Spinal cord (tissue), 10 donors: ENCODE measurements around the gene IL9R. TPM values are rescaled to one million over a fixed set of nuclear protein-coding genes. Genes with fewer than 3 reads are reported as not detected.
"Not testable (repeated sequence)": the region's sequence is repeated elsewhere in the genome, so short reads cannot be mapped to it uniquely, and the experiment has no call there.

Experiments used
- DNase-seq, 6 donors: peaks; one replicate each; pipeline versions ENCODE4 v3.0.0 to v3.0.0-alpha.2; 2013 to 2015; ENCODE audit warnings: low spot score in 6 of 6, low read depth in 4 of 6
- H3K27ac ChIP-seq: one replicate; pipeline ENCODE4 v1.5.1; 2013; ENCODE audit warnings: low read depth, low read length, control low read depth
- H3K27me3 ChIP-seq: one replicate; pipeline ENCODE4 v1.6.1; 2013; ENCODE audit warnings: low read length; ENCODE audit not compliant: control insufficient read depth, insufficient read depth
- H3K36me3 ChIP-seq: one replicate; pipeline ENCODE4 v1.6.1; 2013; ENCODE audit warnings: low read length; ENCODE audit not compliant: control insufficient read depth, insufficient read depth
- H3K4me1 ChIP-seq: one replicate; pipeline ENCODE4 v1.6.1; 2013; ENCODE audit warnings: low read length; ENCODE audit not compliant: control insufficient read depth, insufficient read depth
- H3K4me3 ChIP-seq: one replicate; pipeline ENCODE4 v1.5.1; 2013; ENCODE audit warnings: low read depth, low read length, control low read depth
- H3K9me3 ChIP-seq: one replicate; pipeline ENCODE4 v1.6.1; 2013; ENCODE audit warnings: low read length; ENCODE audit not compliant: control insufficient read depth, insufficient read depth
- WGBS: methylation state at CpG from one replicate; pipeline ENCODE4 v1.1.5; 2013; ENCODE audit warnings: missing lambda C conversion rate; ENCODE audit not compliant: insufficient coverage; 5-methylcytosine and 5-hydroxymethylcytosine counted together
- polyA plus RNA-seq, 2 donors: library from polyadenylated mRNA; unstranded; fragments of 120-200 nt; gene quantifications; one replicate each; pipeline ENCODE4 v1.2.1, GENCODE V29; 2013; ENCODE audit not compliant: insufficient read length in 2 of 2
- total RNA-seq, 2 donors: library from RNA; depleted of rRNA in 1 of 2; stranded (reverse); fragments of 120-200 nt in 1 of 2; fragments of >200 nt in 1 of 2; gene quantifications; one replicate each; pipeline versions ENCODE4 v1.2.3 to v1.2.4, GENCODE V29; 2013 to 2014
- donor health status: healthy.

IL9R gene
- total and polyA plus RNA-seq, 4 donors: 0.06 to 0.47 (median 0.10) TPM; not detected in 1

GRCh38 chrX:155988859-155989258 is 8.6 kb upstream of the IL9R start:
- Histone ChIP-seq H3K36me3 (no peaks in the 10 kb centered on the region), H3K4me1 (no peaks in the 10 kb centered on the region), H3K27ac (no peak overlapping the region), H3K27me3 (no peaks in the 10 kb centered on the region), H3K9me3 (no peaks in the 10 kb centered on the region), H3K4me3 (no peak overlapping the region)
- 60% methylated on average over 1 of the region's 4 CpGs for WGBS
- no peak for DNase-seq

DNA sequence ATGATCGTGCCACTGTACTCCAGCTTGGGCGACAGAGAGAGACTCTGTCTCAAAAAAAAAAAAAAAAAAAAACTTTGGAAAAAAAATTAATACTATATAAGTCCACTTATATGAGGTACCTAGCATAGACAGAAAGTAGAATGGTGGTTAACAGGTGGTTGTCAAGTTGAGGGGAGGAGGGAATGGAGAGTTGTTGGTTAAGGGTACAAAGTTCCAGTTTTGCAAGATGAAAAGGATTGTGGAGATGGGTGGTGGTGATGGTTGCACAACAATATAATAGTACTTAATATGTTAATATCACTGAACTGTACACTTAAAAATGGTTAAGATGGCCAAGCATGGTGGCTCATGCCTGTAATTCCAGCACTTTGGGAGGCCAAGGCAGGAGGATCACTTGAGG is 4.1 kb upstream of the IL9R start:
- no peak overlapping the region for H3K27ac ChIP-seq
- DNase-seq: no peak
- no peaks in the 10 kb centered on the region for H3K9me3 ChIP-seq
- no peaks in the 10 kb centered on the region for H3K27me3 ChIP-seq
- no CpG with 5 or more reads among the region's 2 CpGs for WGBS
- H3K36me3 ChIP-seq: no peaks in the 10 kb centered on the region
- no peak overlapping the region for H3K4me3 ChIP-seq
- H3K4me1 ChIP-seq: no peaks in the 10 kb centered on the region

DNA sequence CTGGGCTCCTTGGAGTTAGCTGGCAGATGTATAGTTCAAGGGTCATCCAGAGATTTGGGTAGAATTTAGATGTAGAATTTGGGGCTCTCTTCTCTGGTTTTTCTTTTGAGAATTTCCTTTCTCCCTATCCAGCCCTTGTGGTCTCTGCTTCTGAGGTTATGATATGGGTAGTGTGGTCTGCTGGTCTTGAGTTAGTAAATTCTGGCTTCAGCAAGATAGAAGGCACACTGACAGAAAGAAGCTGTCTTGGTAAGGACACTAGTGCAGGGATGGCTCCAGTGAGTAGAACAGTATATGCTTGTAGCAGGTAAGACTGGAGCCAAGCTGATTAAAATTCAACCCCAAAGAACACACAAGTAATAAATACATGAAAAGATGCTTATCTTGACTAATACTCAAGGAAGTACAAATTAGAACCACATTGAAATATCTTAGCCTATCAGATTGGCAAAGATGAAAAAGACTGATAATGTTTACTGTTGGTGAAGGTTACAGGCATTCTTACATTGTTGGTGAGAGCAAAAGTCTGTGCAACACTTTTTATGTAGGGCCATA is 2.1 kb upstream of the IL9R start:
- no peaks in the 10 kb centered on the region for H3K4me1 ChIP-seq
- H3K9me3 ChIP-seq: no peaks in the 10 kb centered on the region
- no peaks in the 10 kb centered on the region for H3K27me3 ChIP-seq
- no peak overlapping the region for H3K27ac ChIP-seq
- H3K4me3 ChIP-seq: no peak overlapping the region
- no peak for DNase-seq
- H3K36me3 ChIP-seq: no peaks in the 10 kb centered on the region

GRCh38 chrX:155998116-155998515 is 620 bp downstream of the IL9R start:
- no peaks in the 10 kb centered on the region for H3K9me3 ChIP-seq
- H3K27me3 ChIP-seq: no peaks in the 10 kb centered on the region
- WGBS: 0% methylated on average over 1 of the region's 1 CpG

DNA sequence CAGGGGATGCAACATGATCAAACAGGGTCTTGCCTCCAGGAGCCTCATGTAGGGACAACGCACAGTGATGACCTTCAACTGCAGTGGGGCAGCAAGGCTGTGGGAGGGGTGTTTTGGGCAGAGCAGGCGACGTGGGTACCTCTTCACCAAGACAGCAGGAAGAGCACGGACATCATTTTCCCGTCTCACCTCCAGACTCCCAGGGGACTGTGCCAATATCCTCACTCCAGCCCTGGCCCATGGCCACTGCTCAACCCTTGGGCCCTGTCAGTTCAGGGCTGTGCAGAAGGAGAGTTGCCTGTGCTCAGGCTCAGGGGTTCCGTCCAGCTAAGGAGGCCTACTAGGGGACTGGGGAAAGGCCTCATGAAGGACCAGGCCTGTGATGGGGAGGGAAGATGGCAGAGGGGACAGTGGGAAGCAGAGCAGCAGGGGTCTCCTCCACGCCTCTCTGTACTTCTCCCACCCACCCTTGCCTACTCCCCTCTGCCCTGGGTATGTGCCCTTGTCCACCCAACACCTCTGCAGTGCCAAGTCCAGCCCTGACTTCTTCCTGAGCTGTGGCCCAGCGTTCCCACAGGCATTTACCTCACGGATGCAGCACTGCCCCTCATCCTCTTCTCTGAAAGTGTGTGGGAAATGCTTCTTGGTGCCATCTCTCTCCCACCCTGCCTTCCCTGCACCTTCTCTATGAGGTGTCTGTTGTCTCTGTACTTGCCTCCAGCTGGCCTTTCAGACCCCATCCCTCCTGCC is 1.4 kb downstream of the IL9R start:
- H3K27me3 ChIP-seq: no peaks in the 10 kb centered on the region
- H3K4me3 ChIP-seq: no peak overlapping the region
- H3K9me3 ChIP-seq: no peaks in the 10 kb centered on the region
- DNase-seq: no peak
- WGBS: 70% methylated on average over 7 of the region's 9 CpGs
- H3K36me3 ChIP-seq: no peaks in the 10 kb centered on the region
- H3K27ac ChIP-seq: no peak overlapping the region
- no peaks in the 10 kb centered on the region for H3K4me1 ChIP-seq

More at GRCh38 chrX:155998116-155998515, 620 bp downstream of the IL9R start:
- DNase-seq: no peak
- H3K27ac ChIP-seq: no peak overlapping the region
- no peak overlapping the region for H3K4me3 ChIP-seq
- no peaks in the 10 kb centered on the region for H3K36me3 ChIP-seq
- no peaks in the 10 kb centered on the region for H3K4me1 ChIP-seq

- H3K9me3 ChIP-seq, H3K4me1 ChIP-seq, DNase-seq, H3K4me3 ChIP-seq, H3K27ac ChIP-seq, H3K27me3 ChIP-seq, H3K36me3 ChIP-seq: not testable (repeated sequence)
- 62% methylated on average over 2 of the region's 9 CpGs for WGBS
These were observed 2.3 kb downstream of the IL9R start for GRCh38 chrX:155999751-156000150.

DNA sequence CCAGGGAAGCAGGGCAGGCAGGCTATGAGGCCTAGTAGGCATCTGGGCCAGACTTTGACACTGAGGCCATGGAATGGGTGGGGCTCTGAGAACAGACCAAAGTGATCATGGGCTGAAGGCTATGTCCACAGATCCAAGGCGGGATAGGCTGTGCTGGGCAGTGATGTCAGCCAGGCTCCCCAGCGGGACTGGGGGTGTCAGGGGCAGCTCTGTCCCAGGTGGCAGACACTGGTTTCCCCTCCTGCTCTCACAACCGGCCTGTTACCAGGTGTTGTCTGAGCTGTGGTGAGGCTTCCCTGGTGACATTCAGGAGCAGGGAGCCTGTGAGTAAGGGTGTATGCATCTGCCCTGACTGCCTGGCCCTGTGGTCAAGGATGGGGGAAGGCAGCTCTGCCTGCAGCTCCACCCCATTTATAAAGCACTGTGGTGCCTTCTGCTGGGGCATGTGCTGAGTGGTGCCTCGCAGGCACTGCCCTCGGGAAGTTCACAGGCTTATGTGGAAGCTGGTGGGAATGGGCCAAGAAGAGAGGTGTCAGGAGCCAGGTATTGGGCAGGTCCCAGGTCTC is 2.9 kb downstream of the IL9R start:
- WGBS: 70% methylated on average over 5 of the region's 5 CpGs
- Histone ChIP-seq H3K27ac (no peak overlapping the region), H3K36me3 (no peaks in the 10 kb centered on the region), H3K9me3 (no peaks in the 10 kb centered on the region), H3K27me3 (no peaks in the 10 kb centered on the region), H3K4me3 (no peak overlapping the region), H3K4me1 (no peaks in the 10 kb centered on the region)
- no peak for DNase-seq

DNA sequence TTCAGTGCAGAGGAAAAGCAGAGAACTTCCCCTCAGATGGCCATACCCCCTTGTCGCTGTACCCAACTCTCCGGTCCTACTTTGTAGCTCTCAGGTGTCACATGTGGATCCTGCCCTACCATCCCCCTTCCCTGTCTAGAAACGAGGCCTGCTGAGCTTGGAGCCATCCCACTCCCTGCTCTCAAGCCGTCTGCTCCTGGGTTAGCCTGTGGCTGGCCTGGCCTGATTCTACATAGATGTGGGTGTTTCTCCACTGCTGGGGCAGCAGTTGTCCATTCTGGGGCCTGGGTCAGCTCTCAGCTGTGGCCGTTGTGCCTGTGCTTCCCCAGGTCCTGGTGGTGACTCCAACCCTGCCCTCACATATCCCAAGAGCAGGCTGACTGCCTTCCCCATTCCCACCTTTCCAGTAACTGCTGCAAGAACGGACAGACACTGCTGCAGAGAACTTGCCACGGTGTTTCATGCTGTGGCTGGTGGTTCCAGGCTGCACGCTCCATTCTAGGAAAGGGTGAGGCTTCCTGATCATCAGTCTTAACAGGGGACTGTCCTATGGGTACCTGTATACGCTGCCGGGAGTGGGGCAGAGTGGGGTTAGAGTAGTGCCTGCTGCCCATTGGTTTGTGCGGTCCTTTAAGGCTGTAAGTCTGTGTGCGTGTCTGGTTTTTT is 3.6 kb downstream of the IL9R start:
- H3K27me3 ChIP-seq: no peaks in the 10 kb centered on the region
- no peaks in the 10 kb centered on the region for H3K36me3 ChIP-seq
- no peaks in the 10 kb centered on the region for H3K9me3 ChIP-seq
- H3K4me3 ChIP-seq: no peak overlapping the region
- H3K27ac ChIP-seq: no peak overlapping the region
- no peaks in the 10 kb centered on the region for H3K4me1 ChIP-seq
- WGBS: 76% methylated on average over 7 of the region's 12 CpGs
- no peak for DNase-seq

GRCh38 chrX:156001667-156002021 is 4.1 kb downstream of the IL9R start:
- H3K27ac ChIP-seq: no peak overlapping the region
- no peak overlapping the region for H3K4me3 ChIP-seq
- no peaks in the 10 kb centered on the region for H3K36me3 ChIP-seq
- DNase-seq: no peak
- WGBS: 78% methylated on average over 6 of the region's 6 CpGs
- H3K4me1 ChIP-seq: no peaks in the 10 kb centered on the region
- no peaks in the 10 kb centered on the region for H3K27me3 ChIP-seq
- no peaks in the 10 kb centered on the region for H3K9me3 ChIP-seq

- H3K36me3 ChIP-seq: no peaks in the 10 kb centered on the region
- no peak for DNase-seq
- no peaks in the 10 kb centered on the region for H3K9me3 ChIP-seq
- no peak overlapping the region for H3K4me3 ChIP-seq
- 63% methylated on average over 3 of the region's 3 CpGs for WGBS
- no peaks in the 10 kb centered on the region for H3K4me1 ChIP-seq
- H3K27ac ChIP-seq: no peak overlapping the region
- no peaks in the 10 kb centered on the region for H3K27me3 ChIP-seq
These were observed 5.0 kb downstream of the IL9R start for GRCh38 chrX:156002507-156002906.
